Motor neuron (in vitro differentiated cells): Measurements from ENCODE around the gene UCK2. TPM values are rescaled to one million over a fixed set of nuclear protein-coding genes. Genes with fewer than 3 reads are reported as not detected.

Experiments
- ATAC-seq, 8 experiments: fragments of 200-7000 bp; cut with Tn5 transposase; replicated peaks in 6 of 8; 2 replicates each; pipeline ENCODE4 v1.8.0; 2021; ENCODE audit warnings: mild to moderate bottlenecking in 8 of 8, moderate library complexity in 8 of 8
- H3K27ac ChIP-seq, 2 donors: fragments of 250-450 bp; sonication (Bioruptor Pico); 2 replicates each; pipeline ENCODE4 v1.9.0; 2021; ENCODE audit warnings: antibody characterized with exemption in 2 of 2, mild to moderate bottlenecking in 2 of 2, moderate library complexity in 1 of 2
- H3K4me1 ChIP-seq, 2 donors: fragments of 250-450 bp; sonication (Bioruptor Pico); replicated peaks in 1 of 2; 2 replicates each; pipeline ENCODE4 v1.6.1; 2021; ENCODE audit warnings: antibody characterized with exemption in 2 of 2, mild to moderate bottlenecking in 2 of 2, moderate library complexity in 1 of 2
- H3K4me3 ChIP-seq, 5 donors: fragments of 250-450 bp; sonication (Bioruptor Pico); 2 replicates each; pipeline ENCODE4 v1.9.0; 2021; ENCODE audit warnings: antibody characterized with exemption in 5 of 5, mild to moderate bottlenecking in 5 of 5, moderate library complexity in 4 of 5
- WGBS, 10 experiments: fragments of 450-650 bp; shearing (Covaris generic); methylation state at CpG; one replicate each; pipeline ENCODE4 v1.0.0; 2022; 5-methylcytosine and 5-hydroxymethylcytosine counted together
- in situ Hi-C, 9 experiments: fragments of 400-800 bp; cut with MboI; loops; one replicate each; pipeline ENCODE4 v1.15.0; 2021; ENCODE audit warnings: low sequenced_read_pairs in 9 of 9, low pct_unique_long_range_greater_than_20kb in 2 of 9; ENCODE audit not compliant: unreplicated experiment in 9 of 9
- total RNA-seq, 8 experiments: library from RNA; unstranded; fragments of 300-600 nt; gene quantifications; 2 replicates each; pipeline versions ENCODE4 v1.2.3 to v1.2.4, GENCODE V29; 2022

The UCK2 gene
- total RNA-seq, 8 experiments from 2014 or later = 28.3 to 83.2 (median 46.0) TPM

DNA sequence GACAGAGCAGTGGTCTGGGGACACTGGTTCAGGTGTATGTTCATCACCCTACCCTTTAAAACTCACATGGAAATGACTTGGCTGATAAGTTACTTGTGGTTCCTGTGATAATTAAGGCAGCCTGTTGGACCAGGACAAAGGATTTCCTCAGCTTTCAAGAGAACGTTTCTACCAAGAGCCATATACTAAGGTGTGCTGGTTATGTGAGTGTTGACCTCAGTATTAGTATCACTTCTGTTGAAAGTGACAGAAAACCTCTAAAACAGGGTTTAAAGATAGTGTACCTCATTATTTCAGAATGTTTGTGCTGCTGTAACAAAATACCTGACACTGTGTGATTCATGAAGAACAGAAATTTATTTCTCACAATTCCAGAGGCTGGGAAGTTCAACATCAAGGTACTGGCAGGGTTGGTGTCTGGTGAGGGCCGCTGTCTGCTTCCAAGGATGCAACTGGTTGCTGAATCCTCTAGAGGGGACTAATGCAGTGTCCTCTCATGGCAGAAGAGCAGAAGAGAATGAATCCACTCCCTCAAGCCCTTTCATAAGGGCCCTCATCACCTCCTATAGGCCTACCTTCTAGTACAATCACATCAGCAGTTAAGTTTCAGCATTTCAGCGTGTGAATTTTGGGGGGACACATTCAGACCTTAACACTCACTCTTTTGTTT is 54.9 kb downstream of the UCK2 start:
- no peak overlapping the region for H3K4me3 ChIP-seq
- peaks cover 3 to 9% of the 10 kb centered on the region in 2 donors for H3K4me1 ChIP-seq
- no peak for ATAC-seq
- in situ Hi-C loops = no loop called here
- H3K27ac ChIP-seq = no peak overlapping the region
- 57 to 100% (median 94%) methylated on average over 1 to 3 of the region's 3 CpGs; no CpG with 5 or more reads in 3 of the 10 experiments for WGBS, 10 experiments

DNA sequence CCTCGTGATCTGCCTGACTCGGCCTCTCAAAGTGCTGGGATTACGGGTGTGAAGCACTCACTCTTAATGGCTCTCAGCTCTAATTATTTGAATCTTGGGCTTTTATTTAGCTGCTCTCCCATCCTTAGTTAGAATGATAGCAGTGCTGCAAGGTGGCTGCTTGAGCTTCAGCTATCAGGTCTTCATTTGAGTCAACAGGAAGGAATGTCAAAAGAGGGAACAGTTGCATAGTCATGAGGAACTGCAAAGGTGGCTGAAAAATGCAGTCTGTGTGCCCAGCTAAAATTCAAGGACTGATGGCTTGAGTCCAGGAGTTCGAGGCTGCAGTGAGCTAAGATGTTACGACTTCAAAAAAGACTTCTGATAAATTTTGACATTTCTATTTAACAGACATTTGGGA is 55.6 kb downstream of the UCK2 start:
- in situ Hi-C loops = no loop called here

DNA sequence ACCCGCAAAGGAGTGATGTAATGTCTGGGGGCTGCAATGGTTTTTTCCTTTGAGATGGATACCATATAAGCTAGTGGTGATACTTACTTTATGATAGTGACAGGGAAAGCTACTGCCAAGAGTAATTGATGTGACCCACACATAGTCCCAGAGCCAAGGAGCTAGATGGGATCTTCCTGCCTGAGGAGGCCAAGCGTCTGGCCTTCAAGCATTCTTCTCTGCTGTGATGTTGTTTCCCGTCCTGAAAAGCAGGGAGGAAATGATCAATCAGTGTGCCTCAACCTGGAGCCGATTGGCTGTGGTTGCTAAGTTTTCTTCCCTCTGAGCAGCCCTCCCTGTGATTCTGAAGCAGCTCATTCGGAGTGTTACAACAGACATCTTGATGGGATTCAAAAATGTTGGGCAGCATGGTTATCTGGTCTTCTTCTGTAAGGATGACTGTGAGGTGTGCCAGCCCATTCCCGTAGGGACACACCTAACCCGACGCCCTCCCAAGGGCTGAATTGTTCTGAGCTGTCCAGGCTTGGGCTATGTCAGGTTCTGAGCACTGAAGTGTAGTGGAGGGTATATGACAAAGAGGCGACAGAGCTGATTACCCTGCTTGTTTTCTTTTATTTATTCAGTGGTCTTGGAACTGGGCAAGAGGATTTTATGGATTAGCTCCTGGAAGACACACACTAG is 56.7 kb downstream of the UCK2 start:
- Histone ChIP-seq H3K4me3 (no peak overlapping the region), H3K4me1 (peaks cover 3 to 9% of the 10 kb centered on the region in 2 donors), H3K27ac (no peak overlapping the region)
- in situ Hi-C loops = no loop called here
- peak in 2 of 8 experiments; percentile 31 to 32 for ATAC-seq
- 62 to 100% (median 74%) methylated on average over 1 to 7 of the region's 9 CpGs; no CpG with 5 or more reads in 3 of the 10 experiments for WGBS, 10 experiments

More for the DNA sequence above, 55.6 kb downstream of the UCK2 start:
- no peak overlapping the region for H3K4me3 ChIP-seq
- peaks cover 3 to 9% of the 10 kb centered on the region in 2 donors for H3K4me1 ChIP-seq
- no peak overlapping the region for H3K27ac ChIP-seq
- WGBS, 10 experiments = 50 to 100% (median 86%) methylated on average over 1 to 5 of the region's 5 CpGs; no CpG with 5 or more reads in 2 of the 10 experiments
- no peak for ATAC-seq

DNA sequence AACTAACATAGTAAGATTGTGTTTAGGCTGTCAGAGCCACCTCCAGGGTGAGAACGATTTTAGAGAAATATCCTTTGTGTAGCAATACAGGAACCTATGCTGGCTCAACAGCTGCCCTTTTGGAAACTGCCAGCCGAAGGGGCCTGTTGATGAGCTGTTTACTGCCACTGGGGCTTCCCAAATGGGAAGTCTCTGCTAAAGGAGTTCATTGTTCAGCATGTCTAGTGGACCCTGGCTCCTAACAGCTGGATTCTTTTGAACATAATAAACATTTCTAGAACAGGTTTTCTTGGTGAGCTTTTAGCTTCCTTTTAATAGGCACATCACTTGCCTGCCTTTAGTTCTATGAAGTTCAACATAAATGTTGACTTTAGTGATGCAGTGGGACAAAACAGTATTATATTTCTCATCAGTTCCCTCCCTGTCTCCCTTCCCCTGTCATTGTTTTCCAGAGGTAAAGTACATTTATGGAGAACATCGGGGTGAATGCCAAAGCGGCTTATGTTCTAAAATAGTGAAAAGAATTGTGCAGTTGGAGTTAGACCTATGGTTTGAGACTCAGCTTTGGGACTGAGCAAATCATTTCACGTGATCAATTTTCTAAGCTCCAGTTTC is 57.4 kb downstream of the UCK2 start:
- Histone ChIP-seq H3K4me1 (peaks cover 3 to 9% of the 10 kb centered on the region in 2 donors), H3K27ac (no peak overlapping the region), H3K4me3 (no peak overlapping the region)
- ATAC-seq = no peak
- in situ Hi-C loops = no loop called here
- WGBS, 10 experiments = 44 to 94% (median 78%) methylated on average over 2 to 5 of the region's 5 CpGs

DNA sequence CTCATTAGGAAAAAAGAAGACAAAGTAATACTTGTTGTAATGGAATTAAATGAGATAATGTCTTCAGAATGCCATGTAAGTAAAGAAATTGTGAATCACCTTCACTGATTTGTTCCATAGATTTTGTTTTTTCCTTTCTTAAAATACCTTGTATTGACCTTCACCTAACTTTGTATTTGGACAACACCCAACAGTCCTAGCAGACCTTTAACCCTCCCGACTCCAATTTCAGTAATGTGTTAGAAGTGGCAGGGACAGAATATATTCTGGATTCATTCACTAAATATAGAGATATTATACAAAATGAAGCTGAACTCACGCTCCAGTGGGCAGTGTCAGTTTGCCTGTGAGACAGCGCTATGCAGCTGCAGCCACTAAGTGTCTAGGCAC is 57.9 kb downstream of the UCK2 start:
- in situ Hi-C loops = no loop called here
- ATAC-seq = no peak
- H3K4me1 ChIP-seq = peaks cover 3 to 9% of the 10 kb centered on the region in 2 donors
- no peak overlapping the region for H3K27ac ChIP-seq
- no peak overlapping the region for H3K4me3 ChIP-seq
- 60 to 100% (median 92%) methylated on average over 1 to 3 of the region's 3 CpGs; no CpG with 5 or more reads in 1 of the 10 experiments for WGBS, 10 experiments

DNA sequence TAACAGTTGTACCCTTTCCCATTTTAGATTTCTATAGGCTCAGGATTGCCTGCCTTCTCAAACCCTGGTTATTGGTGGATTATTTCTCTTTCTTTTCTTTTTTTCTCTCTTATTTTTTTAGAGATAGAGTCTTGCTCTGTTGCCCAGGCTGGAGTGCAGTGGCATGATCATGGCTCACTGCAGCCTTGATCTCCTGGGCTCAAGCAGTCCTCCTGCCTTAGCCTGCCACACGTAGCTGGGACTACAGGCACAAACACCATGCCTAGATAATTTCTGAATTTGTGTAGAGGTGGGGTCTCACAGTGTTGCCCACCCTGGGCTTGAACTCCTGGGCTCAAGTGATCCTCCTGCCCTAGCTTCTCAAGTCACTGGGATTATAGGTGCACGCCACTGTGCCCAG is 58.8 kb downstream of the UCK2 start:
- H3K4me3 ChIP-seq = no peak overlapping the region
- in situ Hi-C loops = no loop called here
- no peak overlapping the region for H3K27ac ChIP-seq
- H3K4me1 ChIP-seq = peaks cover 3 to 9% of the 10 kb centered on the region in 2 donors
- no peak for ATAC-seq
- WGBS, 10 experiments = 70 to 100% (median 88%) methylated on average over 1 to 2 of the region's 2 CpGs; no CpG with 5 or more reads in 5 of the 10 experiments

DNA sequence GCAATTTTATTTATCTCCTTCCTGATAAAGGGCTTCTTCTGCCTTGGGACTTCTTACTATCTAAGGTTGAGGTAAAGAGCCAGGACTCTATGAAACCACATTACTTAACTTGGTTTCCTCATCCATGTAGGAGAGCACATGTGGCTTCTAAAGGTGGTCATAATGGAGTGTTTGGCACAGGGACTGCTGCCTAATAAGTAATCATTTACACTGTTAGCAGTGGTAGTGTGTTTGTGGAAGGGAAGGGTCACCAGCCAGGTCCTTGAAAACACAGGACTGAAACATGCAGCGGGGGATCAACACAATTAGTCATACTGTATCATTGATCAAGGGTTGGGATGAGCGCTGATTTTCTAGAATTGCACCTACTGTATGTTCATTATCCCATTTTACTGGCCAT is 59.6 kb downstream of the UCK2 start:
- in situ Hi-C loops = no loop called here
- no peak overlapping the region for H3K4me3 ChIP-seq
- H3K27ac ChIP-seq = no peak overlapping the region
- WGBS, 10 experiments = 88 to 100% (median 100%) methylated on average over 1 to 2 of the region's 2 CpGs; no CpG with 5 or more reads in 1 of the 10 experiments
- H3K4me1 ChIP-seq = peaks cover 3 to 9% of the 10 kb centered on the region in 2 donors
- ATAC-seq = no peak

DNA sequence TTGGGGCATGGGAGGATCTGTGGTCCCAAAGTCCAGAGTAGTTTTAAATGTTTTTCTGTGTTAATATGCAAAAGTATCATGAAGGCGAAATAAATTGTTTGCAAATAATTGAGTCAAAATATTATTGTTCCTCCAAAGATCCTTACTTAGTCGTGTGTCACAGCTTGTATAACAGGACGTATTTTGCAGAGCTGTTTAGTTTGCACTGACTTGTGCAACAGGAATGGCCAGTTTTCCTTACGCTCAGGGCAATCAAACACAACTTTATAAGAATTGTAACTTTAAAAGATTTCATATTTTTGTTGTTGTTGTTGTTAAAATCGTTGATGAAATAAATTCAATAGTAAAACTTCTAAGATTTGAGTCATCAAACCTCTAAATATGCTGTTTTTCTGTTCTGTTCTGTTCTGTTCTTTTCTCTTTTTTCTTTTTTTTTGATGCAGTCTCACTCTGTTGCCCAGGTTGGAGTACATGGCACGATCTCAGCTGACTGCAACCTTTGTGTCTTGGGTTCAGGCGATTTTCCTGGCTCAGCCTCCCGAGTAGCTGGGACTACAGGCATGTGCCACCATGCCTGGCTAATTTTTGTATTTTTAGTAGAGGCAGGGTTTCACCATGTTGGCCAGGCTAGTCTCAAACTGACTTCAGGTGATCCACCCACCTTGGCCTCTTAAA is 60.6 kb downstream of the UCK2 start:
- ATAC-seq = no peak
- Histone ChIP-seq H3K4me1 (peaks cover 3 to 9% of the 10 kb centered on the region in 2 donors), H3K4me3 (no peak overlapping the region), H3K27ac (no peak overlapping the region)
- WGBS, 10 experiments = 92 to 100% (median 95%) methylated on average over 7 to 8 of the region's 8 CpGs
- in situ Hi-C loops = no loop called here

DNA sequence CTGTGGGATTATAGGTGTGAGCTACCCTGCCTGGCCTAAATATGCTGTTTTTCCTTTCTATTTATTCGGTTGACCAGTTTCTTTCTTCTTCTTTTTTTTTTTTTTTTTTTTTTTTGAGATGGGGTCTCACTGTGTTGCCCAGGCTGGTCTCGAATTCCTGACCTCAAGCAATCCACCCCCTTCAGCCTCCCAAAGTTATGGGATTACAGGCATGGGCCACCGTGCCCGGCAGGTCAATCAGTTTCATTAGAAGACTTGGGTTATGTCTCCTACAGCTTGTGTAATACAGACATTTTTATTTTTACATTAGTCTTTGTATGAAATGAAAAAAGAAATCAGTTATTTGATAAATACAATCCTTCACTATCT is 61.1 kb downstream of the UCK2 start:
- no peak for ATAC-seq
- Histone ChIP-seq H3K27ac (no peak overlapping the region), H3K4me1 (peaks cover 1 to 6% of the 10 kb centered on the region in 2 donors), H3K4me3 (no peak overlapping the region)
- 86 to 100% (median 96%) methylated on average over 3 to 4 of the region's 4 CpGs; no CpG with 5 or more reads in 2 of the 10 experiments for WGBS, 10 experiments
- in situ Hi-C loops = no loop called here

DNA sequence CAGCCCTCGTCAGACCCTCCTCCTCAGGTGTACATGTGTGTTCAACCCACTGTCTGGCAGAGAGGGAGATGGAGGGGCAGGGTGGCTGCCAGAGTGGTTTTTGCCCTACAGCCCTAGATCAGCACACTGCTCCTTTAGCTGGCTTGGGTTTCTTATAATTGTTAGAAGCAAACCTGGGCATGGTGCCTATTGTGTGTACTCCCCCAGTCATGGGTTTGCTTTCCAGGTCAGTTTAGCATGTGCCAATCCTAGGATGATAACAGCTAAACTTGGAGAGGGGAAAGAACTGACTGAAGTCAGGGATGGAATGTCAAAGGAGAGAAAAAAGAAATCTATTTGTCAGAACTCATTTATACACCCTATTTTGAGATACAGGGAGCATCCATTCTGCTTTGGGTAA is 63.3 kb downstream of the UCK2 start:
- in situ Hi-C loops = no loop called here
- no peak for ATAC-seq
- Histone ChIP-seq H3K27ac (no peak overlapping the region), H3K4me3 (no peak overlapping the region), H3K4me1 (no peaks in the 10 kb centered on the region)
- 100% methylated on average over 1 of the region's 1 CpG; no CpG with 5 or more reads in 8 of the 10 experiments for WGBS, 10 experiments

DNA sequence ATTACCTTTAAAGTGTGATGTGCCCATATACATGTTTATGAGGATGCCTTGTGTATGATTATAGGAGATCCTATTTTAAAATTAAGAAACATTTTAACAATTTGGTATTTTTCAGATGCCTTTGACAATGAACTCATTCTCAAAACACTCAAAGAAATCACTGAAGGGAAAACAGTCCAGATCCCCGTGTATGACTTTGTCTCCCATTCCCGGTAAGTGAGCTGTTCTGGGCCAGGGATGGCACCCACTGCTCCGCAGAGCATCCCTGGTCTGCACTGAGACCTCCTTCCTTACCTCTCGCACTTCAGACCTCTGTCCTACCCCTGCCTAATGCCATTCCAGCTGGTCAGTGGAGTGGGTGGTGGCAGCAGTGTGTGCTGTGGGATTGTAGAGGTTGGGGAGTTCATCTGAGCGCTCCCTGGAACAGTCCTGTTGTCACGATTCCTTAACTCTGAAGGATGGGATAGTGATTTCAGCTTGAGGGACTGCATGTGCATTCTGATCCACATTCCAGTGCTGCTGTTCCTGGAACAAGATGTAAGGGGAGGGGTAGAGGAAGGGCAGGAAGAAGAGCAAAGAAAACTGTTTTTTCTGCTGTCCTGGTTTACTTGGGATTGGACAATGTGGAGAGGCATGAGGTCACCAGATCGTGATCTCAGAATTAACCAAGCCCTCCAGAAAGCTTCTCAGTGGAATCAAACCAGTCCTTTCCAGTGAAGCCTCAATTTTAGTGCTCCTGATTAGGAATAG is 63.9 kb downstream of the UCK2 start:
- Histone ChIP-seq H3K27ac (no peak overlapping the region), H3K4me3 (no peak overlapping the region), H3K4me1 (no peaks in the 10 kb centered on the region)
- in situ Hi-C loops = no loop called here
- ATAC-seq = peak in 1 of 8 experiments; percentile 36
- 80 to 100% (median 95%) methylated on average over 1 to 7 of the region's 7 CpGs; no CpG with 5 or more reads in 1 of the 10 experiments for WGBS, 10 experiments

DNA sequence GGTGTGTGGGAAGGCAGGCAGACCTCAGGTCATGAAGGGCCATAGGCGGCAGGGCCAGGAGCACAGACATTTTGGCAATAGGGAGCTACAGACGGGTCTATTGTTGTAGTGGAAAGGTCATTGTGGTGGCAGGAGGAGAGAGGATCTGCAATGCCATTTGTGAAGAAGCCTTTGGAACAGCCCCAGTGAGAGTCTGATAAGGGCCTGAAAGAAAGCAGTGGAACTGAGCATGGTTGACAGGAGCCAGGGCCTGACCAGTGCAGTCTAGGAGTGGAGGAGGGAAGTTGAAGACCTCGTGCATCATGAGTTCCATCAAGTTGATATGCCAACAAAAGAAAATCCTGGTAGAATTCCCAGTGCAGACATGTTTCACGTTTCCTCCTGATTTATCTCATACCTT is 65.5 kb downstream of the UCK2 start:
- Histone ChIP-seq H3K4me3 (no peak overlapping the region), H3K4me1 (no peaks in the 10 kb centered on the region), H3K27ac (no peak overlapping the region)
- no peak for ATAC-seq
- in situ Hi-C loops = no loop called here
- 59 to 100% (median 87%) methylated on average over 1 to 4 of the region's 4 CpGs; no CpG with 5 or more reads in 2 of the 10 experiments for WGBS, 10 experiments
